Kidney (tissue), 14 donors: Measurements from ENCODE around the gene COPG2. TPM values are rescaled to one million over a fixed set of nuclear protein-coding genes. Genes with fewer than 3 reads are reported as not detected.

Experiments
- DNase-seq, 5 donors: peaks; one replicate each; pipeline ENCODE4 v3.0.0-alpha.2; 2013 to 2020
- FAIRE-seq: peaks from 2 replicates; lab custom pipeline; 2012; peaks lifted over from hg19 to GRCh38; lab: Jason Lieb, UNC
- H3K27ac ChIP-seq, 2 donors: one replicate each; pipeline ENCODE4 v1.7.0; 2013; ENCODE audit warnings: low read depth in 2 of 2, low read length in 2 of 2, inconsistent platforms in 1 of 2
- H3K27me3 ChIP-seq: one replicate; pipeline ENCODE4 v1.7.1; 2013; ENCODE audit warnings: low read length, inconsistent platforms; ENCODE audit not compliant: control insufficient read depth, insufficient read depth
- H3K36me3 ChIP-seq, 3 donors: one replicate each; pipeline versions ENCODE4 v1.7.0 to v1.7.1; 2013; ENCODE audit warnings: low read length in 3 of 3, control low read depth in 1 of 3, inconsistent platforms in 1 of 3; ENCODE audit not compliant: insufficient read depth in 3 of 3, control insufficient read depth in 2 of 3
- H3K4me1 ChIP-seq, 3 donors: one replicate each; pipeline versions ENCODE4 v1.7.0 to v1.7.1; 2013; ENCODE audit warnings: low read length in 3 of 3, inconsistent platforms in 1 of 3, low read depth in 1 of 3; ENCODE audit not compliant: control insufficient read depth in 2 of 3, insufficient read depth in 2 of 3
- H3K4me3 ChIP-seq, 3 donors: one replicate each; pipeline versions ENCODE4 v1.7.0 to v1.8.1; 2013; ENCODE audit warnings: low read length in 3 of 3, control low read depth in 1 of 3, inconsistent platforms in 1 of 3
- H3K9ac ChIP-seq, 3 donors: one replicate each; pipeline versions ENCODE4 v1.7.0 to v1.7.1; 2013; ENCODE audit warnings: low read length in 3 of 3, control low read depth in 1 of 3, inconsistent platforms in 1 of 3
- H3K9me3 ChIP-seq, 3 donors: one replicate each; pipeline versions ENCODE4 v1.7.0 to v1.7.1; 2013; ENCODE audit warnings: low read length in 3 of 3, control low read depth in 1 of 3, inconsistent platforms in 1 of 3; ENCODE audit not compliant: control insufficient read depth in 2 of 3, insufficient read depth in 1 of 3
- intact Hi-C: fragments of 100-400 bp; cut with DNase I; formaldehyde crosslinking; loops from one replicate; pipeline ENCODE4 v1.11.1; 2022
- polyA plus RNA-seq: library from polyadenylated mRNA; stranded (reverse); fragments of 350-450 nt; fragmentation: Illumina TruSeq; extraction: RNeasy Lipid Tissue Mini Kit (QIAGEN cat#74804); gene quantifications from one replicate; pipeline ENCODE4 v1.2.3, GENCODE V29; 2014; ENCODE audit warnings: low read depth, low replicate concordance; ENCODE audit not compliant: insufficient read depth
- total RNA-seq: library from RNA; stranded (reverse); fragmentation: NEBNext Ultra II Directional; extraction: Animal tissue kit (Norgen Biotek cat#: 25700); gene quantifications from one replicate; pipeline ENCODE4 v1.2.1, GENCODE V29; 2021
- TF ChIP-seq, protein P1 (sequence below): IDR thresholded peaks from 3 replicates; pipeline ENCODE4 v1.5.1; 2012; ENCODE audit warnings: mild to moderate bottlenecking, moderate library complexity, borderline replicate concordance; ENCODE audit not compliant: insufficient read depth; ENCODE audit errors: extremely low read depth
- donor health status: control.
- donor health status: control.
- donor health status: control.
- donor health status: control.
- donor health status: control.
- donor health status: DM: yes; HTN: yes; CAD: no.
- donor health status: Normal renal cell carcinoma (clear cell type).

Gene COPG2
- total and polyA plus RNA-seq, 2 donors from 2014 or later, result 12.6 to 27.6 TPM

DNA sequence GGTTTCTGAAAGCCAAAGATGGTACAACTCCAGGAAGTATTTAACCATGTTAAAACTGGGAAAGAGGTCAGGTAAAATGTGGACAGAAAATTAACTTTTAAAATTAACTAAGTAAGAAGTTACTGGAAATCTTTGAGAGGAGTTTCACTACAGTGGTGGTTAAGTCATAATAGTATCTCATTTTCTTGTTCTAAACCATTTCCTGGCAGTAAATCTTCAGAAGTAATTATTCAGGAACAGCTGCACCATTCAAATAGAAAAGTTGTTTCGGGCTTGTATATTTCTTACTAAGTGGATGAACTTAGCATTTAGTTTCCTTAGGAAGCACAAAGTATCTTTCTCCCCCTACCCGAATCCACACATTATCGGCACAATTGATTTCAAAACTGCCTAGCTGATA, 27.1 kb downstream of the COPG2 start:
- H3K36me3 ChIP-seq, result peaks cover 0 to 2% (median 0%) of the 10 kb centered on the region in 3 donors
- intact Hi-C loops, result no loop called here

DNA sequence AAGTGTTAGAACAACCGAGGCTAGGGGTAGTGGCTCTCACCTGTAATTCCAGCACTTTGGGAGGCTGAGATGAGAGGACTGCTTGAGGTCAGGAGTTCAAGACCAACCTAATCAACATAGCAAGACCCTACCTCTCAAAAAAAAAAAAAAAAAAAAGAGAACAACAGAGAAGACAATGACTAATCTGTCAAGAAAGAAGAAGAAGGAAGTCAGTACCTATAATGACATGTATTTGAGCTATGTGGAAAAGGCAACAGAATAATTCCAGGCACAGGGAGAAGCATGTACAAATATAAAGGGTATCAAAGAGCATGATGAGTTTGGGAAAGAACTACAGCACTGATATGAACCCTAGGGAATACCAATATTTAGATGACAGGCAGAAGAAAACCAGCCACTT, 27.5 kb downstream of the COPG2 start:
- no peaks in the 10 kb centered on the region for H3K27me3 ChIP-seq
- H3K9ac ChIP-seq, result no peak overlapping the region
- FAIRE-seq (no peak), DNase-seq (no peak)
- no peak overlapping the region for H3K27ac ChIP-seq
- peaks cover 0 to 2% (median 0%) of the 10 kb centered on the region in 3 donors for H3K36me3 ChIP-seq
- H3K4me1 ChIP-seq, result no peaks in the 10 kb centered on the region
- no peak overlapping the region for H3K4me3 ChIP-seq
- TF ChIP-seq, protein P1, sequence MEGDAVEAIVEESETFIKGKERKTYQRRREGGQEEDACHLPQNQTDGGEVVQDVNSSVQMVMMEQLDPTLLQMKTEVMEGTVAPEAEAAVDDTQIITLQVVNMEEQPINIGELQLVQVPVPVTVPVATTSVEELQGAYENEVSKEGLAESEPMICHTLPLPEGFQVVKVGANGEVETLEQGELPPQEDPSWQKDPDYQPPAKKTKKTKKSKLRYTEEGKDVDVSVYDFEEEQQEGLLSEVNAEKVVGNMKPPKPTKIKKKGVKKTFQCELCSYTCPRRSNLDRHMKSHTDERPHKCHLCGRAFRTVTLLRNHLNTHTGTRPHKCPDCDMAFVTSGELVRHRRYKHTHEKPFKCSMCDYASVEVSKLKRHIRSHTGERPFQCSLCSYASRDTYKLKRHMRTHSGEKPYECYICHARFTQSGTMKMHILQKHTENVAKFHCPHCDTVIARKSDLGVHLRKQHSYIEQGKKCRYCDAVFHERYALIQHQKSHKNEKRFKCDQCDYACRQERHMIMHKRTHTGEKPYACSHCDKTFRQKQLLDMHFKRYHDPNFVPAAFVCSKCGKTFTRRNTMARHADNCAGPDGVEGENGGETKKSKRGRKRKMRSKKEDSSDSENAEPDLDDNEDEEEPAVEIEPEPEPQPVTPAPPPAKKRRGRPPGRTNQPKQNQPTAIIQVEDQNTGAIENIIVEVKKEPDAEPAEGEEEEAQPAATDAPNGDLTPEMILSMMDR, result no peak
- no peaks in the 10 kb centered on the region for H3K9me3 ChIP-seq
- intact Hi-C loops, result no loop called here

More for the DNA sequence above, 27.1 kb downstream of the COPG2 start:
- Histone ChIP-seq H3K27ac (no peak overlapping the region), H3K4me1 (no peaks in the 10 kb centered on the region), H3K9ac (no peak overlapping the region), H3K27me3 (no peaks in the 10 kb centered on the region), H3K4me3 (no peak overlapping the region), H3K9me3 (no peaks in the 10 kb centered on the region)
- no peak for FAIRE-seq
- no peak for DNase-seq
- TF ChIP-seq, protein P1, result no peak

DNA sequence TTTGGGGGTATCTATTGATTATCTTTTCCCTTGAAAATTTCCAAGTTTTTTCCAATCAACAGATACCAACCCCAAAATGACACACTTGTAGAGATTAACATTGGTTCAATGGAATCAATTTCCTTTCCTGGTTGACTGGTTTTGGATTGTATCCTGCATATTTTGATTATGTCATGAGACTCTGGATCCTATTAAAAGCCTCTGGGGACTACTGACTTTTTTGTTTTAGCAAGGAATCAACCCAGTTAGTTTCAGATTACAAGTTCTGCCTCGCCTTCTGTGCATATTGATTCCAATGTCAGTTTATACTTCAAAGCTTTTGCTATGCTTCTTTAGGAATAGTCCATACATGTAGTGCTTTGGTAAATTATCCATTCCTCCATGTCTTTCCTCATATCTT, 29.2 kb downstream of the COPG2 start:
- H3K4me3 ChIP-seq, result no peak overlapping the region
- H3K27me3 ChIP-seq, result no peaks in the 10 kb centered on the region
- DNase-seq (no peak), FAIRE-seq (no peak)
- H3K36me3 ChIP-seq, result no peaks in the 10 kb centered on the region
- no peaks in the 10 kb centered on the region for H3K4me1 ChIP-seq
- intact Hi-C loops, result no loop called here
- no peak overlapping the region for H3K9ac ChIP-seq
- no peak overlapping the region for H3K27ac ChIP-seq
- TF ChIP-seq, protein P1, result no peak
- H3K9me3 ChIP-seq, result no peaks in the 10 kb centered on the region

DNA sequence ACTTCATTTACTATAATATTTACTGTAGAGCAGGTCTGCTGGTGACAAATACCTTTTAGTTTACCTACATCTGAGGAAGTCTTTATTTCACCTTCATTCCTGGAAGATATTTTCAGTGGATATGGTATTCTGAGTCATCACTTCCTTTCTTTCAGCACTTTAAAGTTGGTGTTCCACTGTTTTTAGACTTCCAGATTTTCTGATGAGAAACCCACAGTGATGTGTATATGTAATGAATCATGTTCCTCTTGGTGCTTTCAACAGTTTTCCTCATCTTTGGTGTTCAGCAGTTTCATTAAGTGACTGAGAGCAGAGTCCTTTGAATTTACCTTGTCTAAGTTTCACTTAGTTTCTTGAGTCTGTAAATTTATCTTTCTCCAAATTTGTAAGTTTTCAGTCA, 36.4 kb downstream of the COPG2 start:
- DNase-seq (no peak), FAIRE-seq (no peak)
- TF ChIP-seq, protein P1, result no peak
- Histone ChIP-seq H3K27me3 (no peaks in the 10 kb centered on the region), H3K36me3 (no peaks in the 10 kb centered on the region), H3K4me3 (no peak overlapping the region), H3K9ac (no peak overlapping the region), H3K9me3 (peaks cover 0 to 5% (median 0%) of the 10 kb centered on the region in 3 donors), H3K27ac (no peak overlapping the region), H3K4me1 (no peaks in the 10 kb centered on the region)
- intact Hi-C loops, result no loop called here
